NCI-H2107 (cell line): Measurements from ENCODE around the gene FOXA2.
"Not testable (repeated sequence)": the region's sequence is repeated elsewhere in the genome, so short reads cannot be mapped to it uniquely, and the experiment has no call there.

Experiments used
- DNase-seq: peaks from one replicate; lab custom pipeline; 2025; lab: John Stamatoyannopoulos, UW

Gene FOXA2

DNA sequence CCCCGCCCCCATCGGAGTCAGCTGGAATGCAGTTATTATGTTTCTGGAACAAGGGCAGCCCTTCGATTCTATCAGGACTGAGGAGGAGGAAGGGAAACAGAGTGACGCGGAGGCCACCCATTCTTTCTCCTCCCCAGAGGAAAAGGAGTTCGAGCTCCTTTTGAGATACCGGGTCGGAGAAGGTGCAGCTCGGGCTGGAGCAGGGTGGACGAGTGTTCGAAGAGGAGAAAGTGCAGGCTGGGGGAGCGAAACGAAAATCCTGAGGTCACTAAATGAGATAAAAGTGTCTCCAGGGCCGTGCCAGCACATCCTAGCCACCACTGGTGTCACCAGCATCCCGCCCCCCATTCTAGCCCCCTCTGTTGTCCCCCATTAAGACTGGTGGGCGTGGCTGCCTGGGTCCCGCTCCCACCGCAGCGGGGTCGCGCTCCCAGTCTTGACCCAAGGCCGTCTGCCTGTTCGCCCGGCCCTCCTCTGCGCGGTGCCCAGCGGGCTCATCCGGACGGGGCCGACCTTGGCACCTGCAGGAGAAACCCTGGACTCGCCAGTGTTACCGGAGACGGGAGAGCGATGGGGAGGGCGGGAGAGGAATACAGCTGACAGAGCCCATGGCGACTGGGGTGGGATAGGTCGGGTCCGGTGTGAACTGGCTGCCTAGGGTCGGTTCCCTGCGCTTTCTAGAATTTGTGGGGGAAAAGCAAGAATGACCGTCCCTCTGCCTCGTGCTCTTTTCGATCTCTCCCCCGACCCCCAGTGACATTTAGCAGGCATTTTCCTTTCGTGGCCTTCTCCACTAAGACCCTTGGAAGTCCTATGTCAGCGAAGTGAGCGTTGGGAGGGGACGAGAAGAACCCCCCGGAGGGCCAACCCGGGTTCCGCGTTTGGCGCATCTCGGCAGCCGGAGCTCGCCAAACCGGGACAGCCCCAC lies 16.2 kb downstream of the FOXA2 start:
- DNase-seq, result no peak

DNA sequence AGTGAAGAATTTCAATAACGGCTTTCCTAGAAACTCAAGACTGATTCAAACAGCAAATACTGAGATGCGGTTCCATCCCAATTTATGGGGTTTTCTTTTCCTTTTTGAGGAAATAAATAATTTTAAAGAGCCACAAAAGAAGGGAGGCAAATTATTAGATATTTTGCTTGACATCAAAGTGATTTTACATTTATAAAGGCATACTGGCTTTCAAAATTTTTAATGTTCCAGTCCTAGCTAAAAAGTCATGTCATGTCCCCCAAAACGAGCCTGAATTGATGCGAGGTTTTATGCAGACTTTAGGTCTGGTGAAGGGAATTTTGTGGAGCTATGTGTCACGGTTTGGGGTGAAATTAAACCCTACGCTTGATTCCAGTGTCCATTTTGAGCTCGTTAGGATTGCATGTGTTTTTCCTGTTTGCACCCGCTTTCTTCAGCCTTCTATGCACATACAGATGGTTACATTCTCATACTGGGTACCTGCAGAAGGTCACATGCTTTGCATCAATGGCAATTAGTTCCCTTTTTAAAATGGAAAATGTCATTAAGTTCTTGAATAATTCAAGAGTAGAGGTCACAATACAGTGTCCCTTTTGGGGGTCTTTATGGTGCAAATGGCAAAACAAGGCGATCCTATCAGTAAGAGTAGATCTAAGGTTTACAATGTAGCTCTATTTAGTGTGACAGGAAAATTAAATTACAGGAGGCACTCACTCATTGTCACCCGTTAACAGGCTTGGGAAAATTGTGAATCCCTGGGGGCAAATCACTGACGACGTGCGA lies 17.3 kb downstream of the FOXA2 start:
- DNase-seq, result no peak

DNA sequence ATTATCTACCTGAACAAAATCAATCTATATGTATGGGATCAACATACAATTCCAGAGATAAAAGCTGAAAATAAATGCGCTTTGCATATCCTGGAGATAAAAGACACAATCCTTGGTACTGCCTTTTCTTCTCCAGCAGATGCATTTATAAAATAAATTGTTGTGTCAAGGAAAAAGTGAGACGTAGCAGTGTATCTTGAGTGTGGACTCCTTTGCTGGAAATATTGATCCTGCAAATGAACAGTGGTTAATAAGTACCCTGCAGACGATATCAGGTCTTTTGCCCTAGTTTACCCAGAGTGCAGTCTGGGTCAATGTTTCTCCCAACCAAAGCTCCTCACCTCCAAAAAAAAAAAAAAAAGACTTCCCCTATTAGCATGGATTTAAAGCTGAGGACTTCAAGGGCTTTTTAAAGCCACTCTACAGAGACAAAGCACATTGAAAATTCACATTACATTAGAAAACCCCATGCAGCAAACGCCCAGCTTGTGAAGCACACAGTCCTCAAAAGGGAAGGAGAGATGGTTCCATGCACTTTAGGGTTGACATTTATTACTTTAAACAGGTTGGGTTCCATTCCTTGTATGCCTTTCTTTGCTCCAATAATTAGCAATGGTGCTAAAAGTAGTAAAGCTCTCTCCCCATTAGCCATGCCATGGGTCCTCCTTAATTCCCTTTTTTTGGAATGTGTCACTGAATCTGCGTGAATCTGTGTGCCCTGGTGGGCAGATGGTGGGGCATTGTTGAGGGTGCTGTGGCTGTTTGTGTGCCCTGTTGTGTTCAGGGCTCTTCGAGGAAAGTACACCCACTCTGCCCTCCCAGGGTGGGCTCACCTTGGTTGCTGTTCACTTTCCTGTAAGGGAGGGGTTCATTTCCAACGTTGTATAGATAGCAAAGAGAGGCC lies 21.1 kb downstream of the FOXA2 start:
- DNase-seq, result no peak

DNA sequence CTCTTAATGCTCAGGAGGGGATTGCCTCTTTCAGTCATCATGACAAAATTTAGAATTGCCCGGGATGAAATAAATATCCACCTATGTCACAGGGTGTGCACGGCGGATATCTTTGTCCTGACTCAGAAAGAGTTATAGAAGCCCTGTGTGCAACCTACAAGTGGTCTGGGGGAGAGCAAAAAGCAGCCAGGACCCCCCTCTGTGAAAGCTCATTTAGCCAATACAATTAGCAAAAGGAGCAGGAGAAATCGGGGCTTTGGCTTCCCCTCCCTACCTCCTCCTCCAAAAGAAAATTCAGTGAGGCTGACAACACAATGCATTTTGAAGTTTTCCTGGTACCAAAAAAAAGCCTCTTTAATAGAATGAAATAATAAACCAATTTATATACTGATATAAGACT lies 21.8 kb downstream of the FOXA2 start:
- no peak for DNase-seq

DNA sequence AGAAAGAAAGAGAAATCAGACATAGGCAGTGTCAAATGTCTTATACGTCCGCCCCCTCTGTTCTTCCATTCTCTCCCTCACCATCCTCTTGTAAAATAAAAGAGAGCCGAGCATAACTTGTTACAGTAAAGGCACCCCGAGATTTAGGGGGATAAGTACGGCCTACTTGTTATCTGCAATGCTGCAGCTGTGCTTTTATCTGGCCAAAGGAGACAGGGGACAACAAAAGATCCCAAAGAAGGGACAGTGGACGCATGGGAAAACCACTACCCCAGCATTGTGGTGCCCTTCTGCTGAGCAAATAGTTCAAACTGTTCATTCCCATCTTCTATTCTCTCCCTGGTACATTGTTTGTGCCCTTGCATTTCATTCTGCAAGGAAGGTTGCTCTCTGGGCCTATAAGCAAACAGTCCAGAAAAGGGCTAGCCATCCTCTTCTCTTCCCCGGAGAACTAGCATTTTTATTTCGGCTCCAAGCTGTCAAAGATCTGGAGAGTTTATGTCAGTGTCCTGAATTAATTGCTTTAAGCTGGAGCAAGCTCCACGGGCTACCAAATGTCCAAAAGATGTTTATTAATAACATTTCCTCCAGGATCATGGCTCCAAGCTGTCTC lies 22.3 kb downstream of the FOXA2 start:
- no peak for DNase-seq

DNA sequence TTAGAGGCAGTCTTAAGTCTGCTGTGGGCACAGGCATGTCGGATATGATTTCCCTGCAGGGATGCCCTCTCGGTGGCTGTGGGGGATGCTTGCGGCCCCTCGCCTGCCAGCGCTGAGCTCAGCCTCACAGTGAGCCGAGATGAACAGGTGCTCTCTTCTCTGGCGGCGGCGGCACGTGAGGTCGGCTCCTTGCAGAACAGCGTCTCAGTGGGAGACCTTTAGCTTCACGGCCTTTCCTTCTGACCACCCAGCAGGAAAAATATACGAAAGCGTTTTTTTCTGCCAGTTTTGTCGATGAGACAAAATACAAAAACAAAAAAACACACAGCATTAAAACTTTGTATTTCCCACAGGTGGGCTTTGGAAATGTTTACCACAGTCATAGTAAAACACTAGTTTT lies 23.6 kb downstream of the FOXA2 start:
- DNase-seq, result no peak

DNA sequence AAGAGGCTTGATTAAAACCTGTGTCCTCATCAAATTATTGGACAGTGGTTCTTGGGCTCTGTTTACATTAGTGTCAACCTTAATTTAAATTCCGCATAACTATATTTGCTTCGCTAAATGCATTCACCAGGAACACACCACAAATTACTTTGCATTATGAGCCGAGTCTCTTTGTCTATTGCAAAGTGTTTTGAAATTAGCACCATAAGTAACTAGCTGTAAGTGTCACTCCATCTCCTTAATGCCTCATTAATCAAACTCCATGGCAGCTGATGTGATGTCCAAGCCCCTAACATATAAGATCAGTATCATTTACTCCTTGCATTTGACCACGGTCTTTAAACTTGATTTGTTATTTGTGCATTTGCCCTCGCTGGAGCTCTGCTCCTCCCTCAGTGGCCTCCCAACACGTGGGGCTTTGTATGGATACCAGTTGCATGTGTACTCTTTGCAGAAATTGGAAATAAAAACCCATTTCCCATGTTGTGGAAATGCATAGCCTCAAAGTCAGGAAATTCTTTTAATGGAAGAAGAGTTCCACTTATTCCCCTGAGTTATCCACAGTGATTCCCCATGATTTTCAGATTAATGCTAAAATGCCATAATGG lies 24.6 kb downstream of the FOXA2 start:
- DNase-seq, result no peak

DNA sequence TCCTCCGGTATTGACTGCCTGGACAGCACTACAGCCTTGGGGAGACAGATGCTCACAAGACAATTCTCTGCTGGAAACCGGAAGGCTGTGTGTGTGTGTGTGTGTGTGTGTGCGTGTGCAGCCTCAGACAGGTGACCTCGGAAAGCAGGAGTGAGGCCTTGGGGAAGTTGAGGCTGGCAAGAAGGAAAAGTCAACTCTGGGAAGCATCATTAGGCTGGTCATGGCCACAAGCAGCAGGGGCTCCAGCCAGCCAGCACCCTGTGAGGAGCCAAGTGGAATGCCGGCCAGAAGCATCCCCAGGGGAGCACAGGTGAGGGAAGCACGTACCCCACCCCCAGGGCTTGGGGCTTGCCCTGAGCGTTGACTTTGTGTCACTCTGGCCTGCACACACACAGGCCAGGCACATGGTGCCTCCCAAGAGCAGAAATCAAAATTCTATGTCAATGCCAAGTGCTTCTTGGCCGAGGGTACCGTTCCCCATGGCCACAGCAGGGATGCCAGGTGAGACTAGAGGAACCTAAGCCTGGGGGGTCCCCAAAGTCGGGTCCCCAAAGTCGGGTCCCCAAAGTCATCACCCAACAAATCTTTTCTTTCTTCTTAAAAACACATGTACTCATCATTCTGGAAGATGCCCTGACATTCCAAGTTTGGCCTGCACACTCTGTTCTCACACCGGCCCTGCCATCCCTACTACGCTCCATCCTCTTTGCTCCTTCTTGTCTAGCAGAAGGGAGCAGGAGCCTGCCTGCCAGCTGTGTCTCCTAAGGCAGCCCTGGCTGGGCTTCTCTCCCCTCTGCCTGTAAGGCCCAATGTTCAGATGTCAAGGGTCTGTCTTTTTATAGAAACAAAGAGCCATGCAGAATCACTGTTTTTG lies 26.7 kb downstream of the FOXA2 start:
- DNase-seq, result no peak

DNA sequence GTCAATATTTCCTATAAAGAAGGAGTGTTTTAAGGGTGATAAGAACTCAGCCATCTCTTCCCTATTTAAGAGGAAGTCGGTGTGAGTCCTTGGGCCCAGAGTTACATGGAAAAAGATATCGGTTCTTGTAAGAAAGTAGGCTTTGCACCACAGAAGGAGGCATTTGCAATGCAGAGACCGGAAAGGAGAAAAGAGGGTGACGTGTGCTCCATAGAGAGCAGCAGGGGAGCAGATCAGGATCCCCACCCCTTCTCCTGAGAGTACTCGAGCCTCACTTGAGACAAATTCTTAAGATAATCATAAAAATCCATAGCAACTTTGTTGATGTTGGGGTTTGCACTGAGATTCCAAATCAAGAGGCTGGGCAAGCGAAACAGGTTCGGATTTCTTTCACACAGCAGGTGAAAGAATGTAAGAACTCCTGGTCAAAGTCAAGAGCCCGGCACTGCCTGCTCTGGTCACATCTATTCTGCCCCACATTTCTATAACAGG lies 27.8 kb downstream of the FOXA2 start:
- DNase-seq, result no peak

DNA sequence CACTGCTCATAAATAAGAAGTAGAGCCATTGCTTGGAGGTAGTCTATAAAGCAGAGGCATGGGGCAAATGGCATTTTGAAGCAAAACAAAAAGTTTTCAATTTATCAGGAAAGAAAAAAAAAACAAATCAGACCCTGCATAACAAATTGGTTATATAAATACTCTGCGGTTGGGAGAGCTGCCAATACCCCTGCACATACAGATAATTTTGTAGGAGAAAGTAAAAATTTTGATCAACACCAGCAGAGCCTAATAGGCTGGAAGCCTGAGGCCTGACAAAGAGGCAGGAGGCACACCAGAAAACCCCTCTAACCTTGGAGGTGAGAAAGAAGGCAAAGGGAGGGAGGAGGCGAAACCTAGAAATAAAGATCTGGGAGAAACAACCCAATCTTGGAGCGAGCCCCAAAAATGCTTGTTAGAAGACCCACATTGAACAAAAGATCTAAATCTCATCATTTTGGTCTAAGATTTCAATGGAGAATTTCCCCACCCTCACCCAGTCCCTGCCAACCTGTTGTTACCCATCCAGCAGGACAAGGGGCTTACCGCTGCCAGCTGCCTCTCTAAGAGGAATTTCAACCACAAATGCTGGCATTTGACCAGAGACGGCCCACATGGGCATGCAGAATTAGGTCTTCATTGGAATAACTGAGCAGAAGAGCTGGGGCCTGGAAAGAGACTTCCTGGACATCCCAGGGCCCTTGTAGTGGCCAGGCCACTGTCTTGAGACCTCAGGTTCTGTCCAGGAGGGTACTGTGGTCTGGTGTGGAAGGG lies 28.4 kb downstream of the FOXA2 start:
- DNase-seq, result no peak

DNA sequence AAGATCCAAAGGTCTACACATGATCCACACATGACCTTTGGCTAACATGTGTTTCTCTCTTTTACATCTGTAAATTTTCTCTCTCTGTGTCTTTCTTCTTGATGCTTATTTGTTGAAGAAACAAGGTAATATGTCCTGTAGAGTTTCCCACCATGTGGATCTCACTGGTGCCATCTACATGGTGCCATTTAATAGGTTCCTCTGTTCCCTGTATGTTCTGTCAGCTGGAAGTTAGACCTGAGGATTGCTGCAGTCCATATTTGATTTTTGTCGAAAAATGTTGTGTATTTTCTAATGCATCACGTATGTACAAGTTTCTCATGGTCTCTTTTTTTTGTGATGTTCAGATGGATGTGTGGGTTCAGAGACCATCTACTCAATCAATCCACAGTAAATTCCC lies 30.0 kb downstream of the FOXA2 start:
- DNase-seq, result no peak

DNA sequence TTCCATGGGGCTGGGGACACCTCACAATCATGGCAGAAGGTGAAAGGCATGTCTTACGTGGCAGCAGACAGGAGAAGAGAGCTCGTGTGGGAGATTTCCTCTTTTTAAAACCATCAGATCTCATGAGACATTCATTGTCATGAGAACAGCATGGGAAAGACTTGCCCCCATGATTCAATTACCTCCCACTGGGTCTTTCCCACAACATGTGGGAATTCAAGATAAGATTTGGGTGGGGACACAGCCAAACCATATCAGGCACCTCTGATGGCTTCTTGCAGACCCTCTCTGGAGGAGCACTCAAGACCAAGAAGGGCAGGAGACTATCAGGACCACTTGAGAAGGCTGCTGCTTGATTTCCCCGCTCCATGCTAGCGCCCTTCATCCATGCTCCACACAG lies 33.9 kb downstream of the FOXA2 start:
- not testable (repeated sequence) for DNase-seq

DNA sequence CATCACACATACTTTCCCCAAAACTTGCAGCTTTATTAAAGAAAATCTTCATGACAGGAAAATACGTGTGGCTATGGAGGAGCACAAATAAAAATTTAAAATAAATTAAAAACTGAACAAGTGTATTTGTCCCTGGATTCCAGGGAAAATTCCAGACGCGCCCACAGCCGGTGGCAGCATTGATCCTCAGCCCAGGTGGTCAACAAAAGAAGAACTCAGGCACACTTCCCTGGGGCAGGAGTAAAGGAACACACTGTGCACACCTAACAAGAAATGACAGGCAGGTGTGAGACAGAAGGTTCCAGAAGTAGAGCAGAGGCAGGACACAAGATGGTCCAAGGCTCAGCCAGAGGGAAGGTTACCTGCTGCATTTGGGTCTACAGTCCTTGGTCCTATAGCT lies 36.3 kb downstream of the FOXA2 start:
- no peak for DNase-seq

DNA sequence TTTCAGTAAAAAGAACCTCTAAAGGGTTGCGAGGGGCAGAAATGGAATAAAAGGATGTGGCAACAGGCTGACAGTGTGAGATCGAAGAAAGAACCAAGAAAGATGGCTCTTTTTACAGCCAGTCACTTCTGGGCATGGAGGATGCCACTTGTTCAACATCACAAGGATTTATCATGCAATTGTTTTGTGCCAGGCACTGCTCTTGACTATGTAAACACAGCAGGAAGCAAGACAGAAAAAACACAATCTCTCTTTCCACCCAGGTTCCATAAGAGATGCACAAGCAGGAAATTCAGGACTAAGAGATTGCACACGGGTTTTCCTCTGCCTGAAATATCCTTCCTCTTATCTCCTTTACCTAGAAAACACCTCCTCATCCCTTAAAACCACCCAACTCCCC lies 38.0 kb downstream of the FOXA2 start:
- DNase-seq, result no peak

DNA sequence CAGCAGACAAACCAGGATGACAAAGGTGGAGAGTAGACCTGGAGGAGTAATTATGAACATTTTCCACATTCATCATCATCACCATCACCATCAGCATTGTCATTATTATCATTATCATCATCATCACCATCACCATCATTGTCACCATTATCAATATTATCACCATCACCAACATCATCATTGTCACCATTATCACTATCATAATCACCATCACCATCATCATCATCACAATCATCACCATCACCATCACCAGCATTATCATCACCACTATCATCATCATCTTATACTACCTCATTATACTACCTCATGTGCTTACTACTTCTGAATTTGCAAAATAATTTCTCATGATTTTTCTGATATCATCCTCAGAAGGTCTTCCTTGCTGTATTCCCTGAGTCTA lies 39.3 kb downstream of the FOXA2 start:
- DNase-seq, result no peak

DNA sequence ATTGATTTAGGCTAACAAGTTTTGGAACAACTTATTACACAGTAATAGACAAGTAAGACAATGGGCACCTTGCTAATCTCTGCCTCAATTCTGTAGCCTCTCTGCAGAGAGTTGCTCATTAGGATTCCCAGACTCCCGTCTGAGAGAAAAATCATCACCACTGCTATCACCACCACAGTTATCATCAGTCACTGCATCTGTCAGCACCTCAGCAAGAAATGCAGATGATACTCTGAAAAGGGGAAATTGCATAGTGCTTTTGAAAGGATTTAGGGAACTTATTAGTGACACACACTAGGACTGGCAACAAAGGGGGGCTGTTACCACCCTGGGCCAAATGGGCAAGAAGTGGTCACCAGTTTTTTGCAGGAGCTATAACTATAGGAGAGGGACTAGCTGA lies 39.9 kb downstream of the FOXA2 start:
- DNase-seq, result no peak

DNA sequence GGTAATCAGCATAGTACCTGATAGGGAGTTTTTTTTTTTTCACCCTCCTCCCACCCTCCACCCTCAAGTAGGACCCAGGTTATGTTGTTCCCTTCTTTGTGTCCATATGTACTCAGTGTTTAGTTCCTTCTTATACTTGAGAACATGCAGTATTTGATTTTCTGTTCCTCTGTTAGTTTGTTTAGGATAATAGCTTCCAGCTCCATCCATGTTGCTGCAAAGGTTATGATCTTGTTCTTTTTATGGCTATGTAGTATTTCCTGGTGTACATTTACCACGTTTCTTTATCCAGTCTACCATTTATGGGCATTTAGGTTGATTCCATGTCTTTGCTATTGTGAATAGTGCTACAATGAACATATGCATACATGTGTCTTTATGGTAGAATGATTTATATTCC lies 41.9 kb downstream of the FOXA2 start:
- DNase-seq, result no peak

DNA sequence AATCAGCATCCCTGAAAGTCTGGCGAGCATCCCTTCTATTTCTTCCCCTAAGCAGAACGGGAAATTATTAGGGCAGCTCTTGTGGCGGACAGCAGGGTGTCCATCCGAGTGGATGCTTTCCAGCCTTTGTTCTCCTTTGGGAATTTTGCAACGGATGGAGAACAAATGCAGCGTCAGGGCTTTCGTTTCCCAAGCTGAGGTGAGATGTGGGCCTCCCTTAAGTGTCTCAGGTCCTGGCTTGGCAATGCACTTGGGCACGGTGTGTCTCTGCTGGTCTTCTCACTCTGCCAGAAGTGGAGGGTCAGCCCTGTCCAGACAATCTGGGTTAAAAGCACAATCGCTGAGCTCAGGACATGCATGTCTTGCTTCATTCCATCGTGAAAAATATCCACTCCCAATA lies 43.5 kb downstream of the FOXA2 start:
- no peak for DNase-seq

DNA sequence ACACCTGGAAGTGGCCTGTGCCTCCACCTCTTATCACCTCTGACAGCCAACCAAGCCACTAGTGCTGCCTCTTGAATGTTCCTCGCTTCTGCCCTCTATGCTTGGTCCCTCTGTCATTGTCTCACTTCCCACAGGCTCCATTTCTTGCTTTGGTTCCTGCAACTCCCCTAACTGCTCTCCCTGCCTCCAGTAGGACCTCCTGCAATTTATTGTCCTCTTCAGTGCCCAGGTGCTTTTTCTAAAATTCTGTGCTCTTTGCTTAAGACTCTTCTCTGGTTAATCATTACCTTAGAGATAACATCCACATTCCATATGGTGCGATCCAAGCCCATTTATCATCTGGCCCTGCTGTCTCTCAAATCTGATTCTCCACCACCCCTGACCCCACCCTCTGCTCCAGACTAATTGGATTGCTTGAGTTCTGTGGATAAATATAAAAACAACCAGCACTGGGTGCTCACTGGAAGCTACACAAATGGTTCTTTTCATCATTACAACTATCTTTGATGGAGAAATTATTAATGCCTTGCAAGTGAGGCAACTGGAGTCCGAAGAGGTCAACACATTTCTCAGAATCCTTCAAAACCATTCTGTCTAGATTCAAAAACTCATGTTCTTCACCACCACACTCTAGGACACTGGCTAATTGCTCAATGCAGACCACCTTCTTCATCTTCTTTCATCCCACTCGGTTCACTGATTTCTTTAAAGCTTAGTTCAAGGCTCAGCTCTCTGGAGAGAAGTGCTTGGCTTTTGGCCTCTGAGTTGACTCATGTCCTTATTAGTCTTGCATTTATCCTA lies 47.2 kb downstream of the FOXA2 start:
- no peak for DNase-seq
